D721Med (cell line): ENCODE measurements around the gene PTPN12.

Source experiments
- DNase-seq: peaks from one replicate; pipeline ENCODE4 v3.0.0; 2011; ENCODE audit warnings: low spot score; ENCODE audit not compliant: insufficient read length
- FAIRE-seq: peaks from 2 replicates; lab custom pipeline; 2011; peaks lifted over from hg19 to GRCh38; lab: Jason Lieb, UNC
- CTCF ChIP-seq: IDR thresholded peaks from 2 replicates; pipeline ENCODE4 v1.5.1; 2012; ENCODE audit warnings: mild to moderate bottlenecking, control low read depth; ENCODE audit not compliant: insufficient read depth; ENCODE audit errors: missing control alignments

The PTPN12 gene

GRCh38 chr7:77570330-77571011 lies 33.4 kb downstream of the PTPN12 start:
- no peak for DNase-seq
- no peak for FAIRE-seq

GRCh38 chr7:77571801-77572200 lies 34.7 kb downstream of the PTPN12 start:
- DNase-seq (no peak), FAIRE-seq (no peak)
- no peak for TF ChIP-seq CTCF

More at GRCh38 chr7:77570330-77571011, 33.4 kb downstream of the PTPN12 start:
- no peak for TF ChIP-seq CTCF

GRCh38 chr7:77575187-77575586 lies 38.1 kb downstream of the PTPN12 start:
- no peak for DNase-seq
- no peak for TF ChIP-seq CTCF
- no peak for FAIRE-seq

GRCh38 chr7:77576856-77577255 lies 39.8 kb downstream of the PTPN12 start:
- TF ChIP-seq CTCF: no peak
- DNase-seq (no peak), FAIRE-seq (no peak)

- no peak for FAIRE-seq
- DNase-seq: no peak
- no peak for TF ChIP-seq CTCF
These were observed 42.7 kb downstream of the PTPN12 start for GRCh38 chr7:77579797-77580196.

GRCh38 chr7:77580762-77581350 lies 43.8 kb downstream of the PTPN12 start:
- DNase-seq (no peak), FAIRE-seq (no peak)
- no peak for TF ChIP-seq CTCF

GRCh38 chr7:77587272-77587671 lies 50.2 kb downstream of the PTPN12 start:
- DNase-seq (no peak), FAIRE-seq (no peak)
- TF ChIP-seq CTCF: no peak
